ENCODE results near the gene TUB.

The TUB gene

GRCh38 chr11:8047382-8047781 is 33.6 kb upstream of the TUB start:
- DNase-seq, result no peak

GRCh38 chr11:8049084-8049483 is 31.9 kb upstream of the TUB start:
- DNase-seq, result no peak

- DNase-seq, result no peak
Measured at GRCh38 chr11:8055091-8055835, 25.7 kb upstream of the TUB start.

- no peak for DNase-seq
Measured at GRCh38 chr11:8055836-8056526, 25.0 kb upstream of the TUB start.

DNA sequence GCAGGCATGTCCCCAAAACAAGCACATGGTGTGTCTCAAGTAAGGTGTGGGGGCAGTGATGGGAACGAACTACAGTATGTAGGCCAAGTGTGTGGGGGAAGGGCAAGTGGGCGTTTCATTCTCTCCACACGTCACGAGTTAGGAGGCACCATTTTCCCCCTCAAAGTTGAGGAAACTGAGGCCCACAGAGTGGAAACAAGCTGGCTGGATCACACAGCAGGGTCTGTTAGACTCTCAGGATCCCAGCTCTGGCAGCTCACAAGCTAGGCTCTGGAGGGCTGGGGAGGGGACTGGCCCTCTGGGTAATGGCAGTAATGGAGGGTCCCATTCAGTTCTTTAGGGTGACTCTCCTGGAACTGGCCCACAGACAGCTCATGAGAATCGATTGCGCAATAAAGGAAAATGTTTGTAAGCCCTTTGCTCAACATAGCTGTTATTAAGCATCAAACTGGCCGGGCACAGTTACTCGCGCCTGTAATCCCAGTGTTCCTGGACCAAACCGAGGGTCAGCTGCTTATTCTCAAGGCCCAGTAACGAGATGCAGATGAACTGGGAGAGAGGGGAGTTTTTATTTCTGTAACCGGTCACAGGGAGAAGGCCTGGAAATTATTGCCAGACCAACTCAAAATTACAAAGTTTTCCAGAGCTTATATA is 24.1 kb upstream of the TUB start:
- no peak for DNase-seq

DNA sequence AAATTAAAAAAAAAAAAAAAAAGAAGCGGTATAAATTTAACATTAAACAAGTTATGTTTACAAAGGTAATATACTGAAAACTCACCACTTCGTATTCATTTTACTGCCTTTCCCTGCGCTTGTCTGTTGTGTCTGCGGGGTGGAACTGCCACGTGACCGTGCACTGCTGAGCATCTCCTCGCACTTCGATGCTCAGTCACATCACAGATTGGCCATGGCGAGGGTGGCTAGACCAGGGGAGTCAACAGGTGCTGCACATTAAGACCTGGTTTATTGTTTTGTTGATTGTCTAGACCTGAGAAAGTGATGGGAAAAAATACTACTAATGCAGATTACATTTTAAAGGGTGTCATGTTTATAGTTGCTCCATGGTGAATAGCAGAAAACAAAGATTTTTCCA is 22.8 kb upstream of the TUB start:
- no peak for DNase-seq

- DNase-seq, result no peak
Measured at GRCh38 chr11:8059030-8059429, 22.0 kb upstream of the TUB start.

GRCh38 chr11:8059571-8060011 is 21.4 kb upstream of the TUB start:
- no peak for DNase-seq

- no peak for DNase-seq
Measured at GRCh38 chr11:8060146-8060719, 20.8 kb upstream of the TUB start.

DNA sequence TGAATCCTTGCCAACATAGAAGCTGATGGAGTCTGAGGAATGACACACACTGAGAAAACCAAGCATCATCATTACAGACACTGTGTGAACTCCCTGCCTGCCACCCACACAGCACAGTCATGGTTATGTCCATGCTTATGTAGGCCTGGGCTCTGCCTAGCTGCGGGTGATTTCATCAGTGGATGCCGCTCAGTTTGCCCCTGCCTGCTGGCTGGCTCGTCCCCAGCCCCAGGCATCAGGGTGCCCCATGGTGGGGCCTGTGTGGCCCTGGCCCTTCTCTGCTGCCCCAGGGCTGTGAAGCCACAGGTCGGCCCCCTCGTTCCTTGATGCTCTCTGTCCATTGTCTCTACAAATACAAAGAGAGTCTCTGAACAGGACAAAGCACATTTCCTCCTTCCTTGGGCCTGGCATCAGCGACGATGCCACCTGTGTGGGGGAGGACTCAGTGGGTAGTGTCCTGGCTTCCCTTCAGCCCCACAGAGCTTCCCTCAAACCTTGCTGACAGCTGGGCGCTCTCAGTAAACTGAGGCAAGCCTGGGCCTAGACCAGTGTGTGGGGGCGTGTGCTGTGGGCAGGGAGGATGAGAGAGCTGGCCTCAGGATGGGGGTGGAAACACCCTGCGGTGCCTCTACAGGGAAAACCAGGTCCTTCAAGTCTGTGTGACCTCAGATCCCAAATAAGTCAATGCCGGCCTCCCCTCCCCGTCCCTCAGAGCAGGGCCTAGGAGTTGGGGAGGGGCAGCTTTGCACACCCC is 20.0 kb upstream of the TUB start:
- no peak for DNase-seq

GRCh38 chr11:8061555-8062428 is 19.2 kb upstream of the TUB start:
- no peak for DNase-seq

DNA sequence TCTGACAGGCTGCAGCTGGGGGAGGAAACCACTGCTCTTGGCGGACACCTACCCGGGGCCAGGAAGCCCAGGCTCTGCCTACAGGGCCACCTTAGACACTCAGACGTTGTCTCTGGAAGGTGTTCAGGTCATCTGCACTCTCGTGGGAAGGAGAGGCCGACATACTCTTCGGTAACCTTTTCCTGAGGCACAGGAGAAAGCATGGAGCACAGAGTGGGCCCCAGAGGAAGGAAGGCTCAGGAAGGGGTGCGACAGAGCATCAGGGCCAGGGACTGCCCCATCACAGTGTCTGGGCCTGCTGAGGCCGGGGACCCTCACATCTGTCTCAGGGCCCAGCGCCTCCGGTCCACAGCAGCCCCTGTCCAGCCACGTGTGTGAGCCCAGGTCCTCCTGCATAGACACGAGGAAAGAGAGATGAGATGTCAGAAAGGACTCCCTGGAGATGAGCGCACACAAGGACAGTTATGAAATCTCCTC is 18.2 kb upstream of the TUB start:
- DNase-seq, result no peak

- no peak for DNase-seq
Measured at GRCh38 chr11:8063324-8063723, 17.7 kb upstream of the TUB start.

DNA sequence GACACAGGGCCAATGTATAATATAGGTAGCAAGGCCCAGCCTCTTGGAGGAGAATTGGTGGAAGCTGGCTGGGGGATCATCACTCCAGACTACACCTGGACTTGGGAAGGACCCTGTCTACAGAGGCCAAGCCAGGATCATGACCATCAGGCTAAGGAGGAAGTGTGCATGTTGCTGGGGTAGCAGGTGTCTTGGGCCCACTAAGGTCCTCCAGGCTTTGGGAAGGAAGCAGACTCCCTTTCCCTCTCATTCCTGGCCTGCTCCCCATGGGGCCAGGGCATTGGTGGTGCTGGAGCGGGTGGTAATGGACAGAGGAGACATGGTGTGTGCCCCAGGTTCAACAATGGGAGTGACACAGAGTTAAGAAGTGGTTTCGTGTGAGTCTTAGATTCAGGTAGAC is 16.0 kb upstream of the TUB start:
- no peak for DNase-seq

GRCh38 chr11:8066036-8066910 is 14.7 kb upstream of the TUB start:
- no peak for DNase-seq

- DNase-seq, result no peak
Measured at GRCh38 chr11:8066911-8067455, 14.0 kb upstream of the TUB start.

- DNase-seq, result no peak
Measured at GRCh38 chr11:8067567-8067928, 13.5 kb upstream of the TUB start.

DNA sequence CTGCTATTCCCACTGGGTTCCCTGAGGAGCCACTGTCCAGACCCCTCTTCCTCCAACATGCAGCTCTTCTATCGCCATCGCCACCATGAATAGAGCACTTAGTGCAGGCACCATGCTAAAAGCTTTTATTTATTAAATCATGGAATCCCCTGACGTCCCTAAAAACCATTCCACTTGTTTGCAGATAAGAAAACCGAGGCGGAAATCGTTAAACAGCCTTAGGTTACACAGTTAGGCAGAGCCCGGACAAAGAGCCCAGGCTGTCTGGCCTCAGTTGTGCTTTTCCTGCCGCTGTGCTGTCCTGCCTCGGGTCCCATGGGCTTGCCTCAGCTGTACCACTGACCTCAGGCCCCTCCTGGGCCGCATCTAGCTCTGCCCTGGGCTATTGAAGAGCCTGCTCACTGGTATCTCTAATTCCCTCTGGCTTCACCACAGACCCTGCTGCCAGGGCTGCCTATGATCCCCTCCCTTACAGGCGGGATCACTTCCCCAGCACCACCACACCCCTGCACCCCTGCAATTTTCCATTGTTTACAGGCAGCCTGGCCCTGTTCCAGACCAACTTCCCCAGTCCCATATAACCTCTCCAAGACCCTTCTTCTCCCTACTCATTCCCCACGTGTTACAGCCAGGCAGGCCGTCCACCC is 13.0 kb upstream of the TUB start:
- DNase-seq, result no peak

DNA sequence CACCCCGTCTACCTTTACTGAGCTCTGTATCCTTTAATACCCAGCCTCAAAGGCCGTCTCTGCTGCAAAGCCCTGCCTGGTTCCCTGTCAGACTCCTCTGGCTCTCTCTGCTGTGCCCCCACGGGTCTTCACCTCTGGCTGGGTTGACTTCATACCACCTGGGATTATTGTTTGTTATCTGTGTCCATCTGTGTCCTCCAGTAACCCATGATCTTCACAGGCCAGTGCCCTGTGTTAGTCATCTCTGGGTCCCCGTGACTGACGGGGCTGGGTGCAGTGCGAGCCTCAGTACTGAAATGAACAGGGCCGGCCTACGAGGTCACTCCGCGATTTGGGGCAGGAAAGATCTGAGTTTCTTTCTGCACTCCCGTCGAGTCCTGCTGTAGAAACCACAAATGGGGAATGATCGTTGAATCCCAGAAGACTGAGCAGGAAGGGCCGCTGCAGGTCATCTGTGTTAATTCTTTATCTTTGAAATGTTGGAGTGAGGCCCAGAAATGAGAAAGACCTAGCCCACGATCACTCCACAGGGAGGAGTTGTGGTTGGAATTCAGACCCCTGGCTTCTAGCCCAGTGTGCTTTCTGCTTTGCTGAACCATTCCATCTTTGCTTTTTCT is 12.3 kb upstream of the TUB start:
- no peak for DNase-seq

DNA sequence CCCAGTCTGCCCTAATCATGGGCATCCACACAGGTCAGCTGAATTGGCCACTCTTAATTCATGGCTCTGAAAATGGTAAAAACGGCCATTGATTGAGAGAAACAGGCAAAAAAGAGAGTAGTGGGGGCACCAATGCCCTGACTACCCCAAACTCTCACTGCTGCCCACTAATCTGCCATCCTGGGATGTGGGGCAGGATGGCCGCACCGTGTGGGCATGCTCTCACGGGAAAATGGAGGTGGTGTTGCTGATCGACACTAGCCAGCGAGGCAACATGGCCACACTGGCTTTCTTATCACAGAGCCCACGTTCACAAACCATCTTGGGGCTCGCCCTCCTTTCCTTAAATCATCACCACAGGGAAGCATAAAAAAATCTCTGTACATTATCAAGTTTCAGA is 11.2 kb upstream of the TUB start:
- no peak for DNase-seq
